ENCODE results near the gene OCLN.
"Not testable (repeated sequence)": the region's sequence is repeated elsewhere in the genome, so short reads cannot be mapped to it uniquely, and the experiment has no call there.

OCLN gene

GRCh38 chr5:69601947-69602346 lies 109.4 kb downstream of the OCLN start:
- H3K9ac ChIP-seq (ENCODE audit: low read length); H3K4me1 ChIP-seq (ENCODE audit: control insufficient read depth, low read depth, low read length); H3K9me3 ChIP-seq (ENCODE audit: control insufficient read depth, low read depth, low read length); H3K27me3 ChIP-seq (ENCODE audit: control insufficient read depth, insufficient read depth, low read length); H3K27ac ChIP-seq (ENCODE audit: low read length); H3K4me3 ChIP-seq (ENCODE audit: low read length); H3K36me3 ChIP-seq (ENCODE audit: control insufficient read depth, low read depth, low read length): not testable (repeated sequence)

- not testable (repeated sequence) for H3K4me1 ChIP-seq (ENCODE audit: control insufficient read depth, low read depth, low read length); H3K27ac ChIP-seq (ENCODE audit: low read length)
These were observed 114.2 kb downstream of the OCLN start for GRCh38 chr5:69606839-69607238.

More at GRCh38 chr5:69606839-69607238, 114.2 kb downstream of the OCLN start:
- not testable (repeated sequence) for H3K9ac ChIP-seq (ENCODE audit: low read length); H3K36me3 ChIP-seq (ENCODE audit: control insufficient read depth, low read depth, low read length); H3K27me3 ChIP-seq (ENCODE audit: control insufficient read depth, insufficient read depth, low read length); H3K4me3 ChIP-seq (ENCODE audit: low read length); H3K9me3 ChIP-seq (ENCODE audit: control insufficient read depth, low read depth, low read length)
